ENCODE measurements around the gene TRAP1.

The TRAP1 gene

DNA sequence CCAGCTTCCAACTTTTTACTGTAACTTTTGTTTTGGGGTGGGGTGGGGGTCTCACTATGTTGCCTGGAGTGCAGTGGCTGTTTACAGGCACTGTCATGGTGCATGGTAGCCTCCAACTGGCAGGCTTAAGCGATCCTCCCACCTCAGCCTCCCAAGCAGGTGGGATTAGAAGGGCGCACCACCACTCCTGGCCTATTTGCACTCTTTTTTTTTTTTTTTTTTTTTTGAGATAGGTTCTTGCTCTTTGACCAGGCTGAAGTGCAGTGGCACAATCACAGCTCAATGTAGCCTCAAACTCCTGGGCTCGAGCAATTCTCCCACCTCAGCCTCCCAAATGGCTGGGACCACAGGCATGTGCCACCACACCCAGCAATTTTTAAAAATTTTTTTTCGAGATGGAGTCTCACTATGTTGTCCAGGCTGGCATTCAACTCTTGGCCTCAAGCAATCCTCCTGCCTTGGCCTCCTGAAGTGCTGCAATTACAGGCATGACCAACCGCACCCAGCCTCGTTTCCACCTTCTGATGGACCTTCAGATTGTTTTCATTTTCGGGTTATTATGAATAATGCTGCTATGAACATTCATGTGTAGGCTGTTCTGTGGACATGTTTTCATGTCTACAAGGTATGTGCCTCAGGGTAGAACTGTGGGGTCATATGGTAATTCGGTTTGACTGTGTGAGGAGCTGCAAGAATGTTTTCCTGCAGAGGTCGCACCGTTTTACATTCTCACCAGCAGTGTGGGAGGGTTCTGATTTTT is 10.9 kb downstream of the TRAP1 start:
- no peak for DNase-seq

DNA sequence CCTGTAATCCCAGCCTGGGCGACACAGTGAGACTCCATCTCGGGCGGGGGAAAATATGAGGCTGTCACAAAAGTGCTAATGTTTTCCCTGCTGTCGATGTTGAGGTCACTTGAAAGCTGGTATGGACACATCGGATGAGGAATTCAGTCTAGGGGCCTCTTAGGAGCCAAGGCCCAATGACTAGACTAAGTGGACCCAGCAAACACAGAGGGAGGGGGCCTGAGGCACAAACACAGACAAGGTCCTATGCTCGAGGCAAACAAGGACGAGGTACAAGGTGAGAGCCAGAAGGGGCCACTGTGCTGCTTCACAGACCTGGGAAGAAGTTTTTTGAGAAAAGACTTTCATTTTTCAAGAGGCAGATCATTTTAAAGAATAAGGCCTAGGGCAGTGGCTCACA is 15.2 kb downstream of the TRAP1 start:
- no peak for DNase-seq

DNA sequence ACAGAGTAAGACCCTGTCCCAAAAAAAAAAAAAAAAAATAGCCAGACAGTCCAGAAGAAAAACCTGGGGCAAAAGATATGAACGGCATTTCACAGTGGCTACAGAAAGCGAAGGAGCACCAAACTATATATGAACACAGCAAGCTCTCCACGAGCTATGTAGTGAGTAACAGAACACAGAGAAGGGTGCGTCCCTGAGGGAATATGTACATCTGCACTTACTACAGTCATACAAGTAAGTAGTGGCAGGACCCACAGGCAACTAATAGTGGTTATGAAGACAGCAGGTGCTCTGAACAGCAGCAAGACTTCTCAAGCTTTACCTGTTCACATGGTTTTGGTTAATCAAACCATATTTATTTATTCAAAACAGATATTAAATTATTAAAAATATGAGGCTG is 15.8 kb downstream of the TRAP1 start:
- no peak for DNase-seq

GRCh38 chr16:3698941-3699340 is 18.4 kb downstream of the TRAP1 start:
- no peak for DNase-seq

- DNase-seq, result no peak
Measured at GRCh38 chr16:3696425-3697218, 20.7 kb downstream of the TRAP1 start.

DNA sequence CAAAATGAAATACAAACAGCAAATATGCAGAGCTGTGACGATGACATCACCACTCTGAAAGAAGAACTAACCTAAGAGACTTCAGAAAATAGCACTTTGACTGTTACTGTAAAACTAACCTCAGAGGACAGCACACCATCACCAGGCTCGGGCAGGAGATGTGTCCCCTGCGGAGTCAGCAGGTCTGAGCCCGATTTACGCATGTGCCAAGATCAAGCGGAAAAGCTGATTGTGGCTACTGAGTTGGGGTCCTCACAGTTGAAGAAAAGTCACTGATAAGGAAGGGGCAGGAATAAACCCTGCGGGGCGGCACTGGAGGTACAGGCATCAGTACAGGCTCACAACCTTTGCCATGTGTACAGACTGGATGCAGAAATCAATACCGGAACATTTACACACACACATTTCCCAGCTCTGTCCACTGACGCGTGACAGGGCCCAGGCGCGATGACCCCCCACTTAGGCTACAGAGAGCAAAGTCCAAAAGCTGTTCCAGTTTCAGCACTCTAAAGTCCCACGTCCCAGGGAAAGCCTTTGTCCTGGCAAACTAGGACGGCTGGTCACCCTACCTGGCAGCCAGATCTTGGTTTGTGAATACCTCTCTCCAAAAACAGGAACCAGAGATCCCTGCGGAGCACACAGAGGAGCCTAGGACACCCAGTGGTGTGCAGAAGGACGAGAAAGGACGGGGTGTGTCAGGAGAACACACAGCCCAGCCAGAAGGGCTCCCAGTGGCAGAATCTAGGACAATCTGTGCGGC is 21.5 kb downstream of the TRAP1 start:
- no peak for DNase-seq

GRCh38 chr16:3694051-3694450 is 23.3 kb downstream of the TRAP1 start:
- DNase-seq, result no peak

GRCh38 chr16:3691761-3692160 is 25.6 kb downstream of the TRAP1 start:
- DNase-seq, result no peak

DNA sequence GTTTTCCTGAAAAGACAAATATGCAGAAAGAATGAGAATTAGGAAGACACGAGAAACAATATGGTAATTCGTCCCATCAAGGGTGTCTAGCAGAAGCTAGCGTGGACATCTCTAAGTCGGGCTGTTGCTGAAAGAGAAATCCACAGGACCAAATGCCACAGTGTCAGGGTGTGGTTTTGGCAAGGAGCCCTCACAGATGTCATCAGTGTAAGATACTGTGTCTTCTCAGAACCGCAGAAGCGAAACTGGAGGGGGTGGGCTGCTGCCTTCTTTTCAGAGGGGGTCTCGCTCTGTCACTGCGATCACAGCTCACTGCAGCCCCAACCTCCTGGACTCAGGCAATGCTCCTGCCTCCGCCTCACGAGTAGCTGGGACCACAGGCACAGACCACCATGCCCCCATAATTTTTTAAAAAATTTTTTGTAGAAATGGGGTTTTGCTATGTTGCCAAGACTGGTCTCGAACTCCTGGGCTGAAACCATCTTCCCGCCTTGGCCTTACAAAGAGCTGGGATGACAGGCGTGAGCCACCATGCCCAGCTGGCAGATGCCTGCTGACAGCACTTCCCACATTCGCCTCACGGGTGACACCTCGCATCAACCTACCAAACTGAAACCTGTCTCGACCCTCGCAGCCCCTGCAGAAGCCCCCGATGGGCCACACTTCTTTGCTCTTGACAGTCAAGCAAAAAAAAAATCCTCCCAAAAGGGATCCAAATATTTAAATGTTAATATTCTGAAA is 26.2 kb downstream of the TRAP1 start:
- DNase-seq, result no peak

- peak; percentile 81 for DNase-seq
Measured at GRCh38 chr16:3690470-3690928, 26.8 kb downstream of the TRAP1 start.

DNA sequence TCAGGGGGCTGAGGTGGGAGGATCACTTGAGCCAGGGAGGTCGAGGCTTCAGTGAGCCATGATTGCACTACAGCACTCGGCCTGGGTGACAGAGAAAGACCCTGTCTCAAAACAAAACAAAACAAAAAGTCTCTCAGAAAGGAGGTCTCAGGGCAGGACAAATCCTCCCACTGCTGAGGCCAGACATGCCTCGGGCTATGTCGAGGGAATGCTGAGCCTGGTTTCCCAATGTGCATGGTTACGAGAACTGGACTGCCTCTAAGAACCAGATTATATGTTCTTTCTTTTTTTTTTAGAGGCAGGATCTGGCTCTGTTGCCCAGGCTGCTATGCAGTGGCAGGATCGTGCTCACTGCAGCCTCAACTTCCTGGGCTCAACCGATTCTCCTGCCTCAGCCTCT is 27.6 kb downstream of the TRAP1 start:
- no peak for DNase-seq

DNA sequence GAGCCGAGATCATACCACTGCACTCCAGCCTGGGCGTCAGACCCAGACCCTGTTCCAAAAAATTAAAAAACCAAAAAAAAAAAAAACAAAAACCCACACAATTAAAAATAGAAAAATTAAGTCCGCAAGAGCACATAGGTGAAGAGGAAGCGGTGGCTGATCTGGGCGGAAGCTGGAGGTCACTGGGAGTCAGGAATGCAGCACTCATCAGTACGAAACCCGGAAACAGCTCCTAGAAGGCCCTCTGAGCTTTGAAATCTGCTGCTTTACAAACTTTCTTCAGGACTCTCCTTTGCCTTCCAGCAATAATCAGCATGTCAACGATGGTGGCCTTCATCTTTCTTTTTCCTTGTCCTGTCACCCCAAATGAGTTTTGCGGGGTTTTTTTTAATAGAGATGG is 29.5 kb downstream of the TRAP1 start:
- no peak for DNase-seq

- no peak for DNase-seq
Measured at GRCh38 chr16:3687021-3687420, 30.3 kb downstream of the TRAP1 start.

- DNase-seq, result no peak
Measured at GRCh38 chr16:3681206-3681605, 36.1 kb downstream of the TRAP1 start.

DNA sequence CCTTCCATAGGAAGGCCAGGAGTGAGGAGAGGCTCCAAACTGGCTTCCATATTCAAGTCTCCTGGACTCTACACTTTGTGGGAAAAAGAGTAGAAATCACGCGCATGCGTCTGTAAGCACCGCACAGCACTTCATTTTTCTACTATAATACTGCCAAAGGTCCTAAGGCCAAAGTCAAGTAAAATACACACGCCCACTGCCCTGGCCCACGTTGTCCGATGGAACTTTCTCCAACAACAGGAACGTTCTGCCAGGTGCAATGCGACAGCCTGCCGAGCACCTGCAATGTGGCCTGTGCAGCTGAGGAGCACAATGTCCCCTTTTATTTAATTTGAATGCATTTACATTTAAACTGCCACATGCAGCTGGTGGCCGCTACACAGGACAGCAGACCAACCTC is 39.3 kb downstream of the TRAP1 start:
- no peak for DNase-seq

DNA sequence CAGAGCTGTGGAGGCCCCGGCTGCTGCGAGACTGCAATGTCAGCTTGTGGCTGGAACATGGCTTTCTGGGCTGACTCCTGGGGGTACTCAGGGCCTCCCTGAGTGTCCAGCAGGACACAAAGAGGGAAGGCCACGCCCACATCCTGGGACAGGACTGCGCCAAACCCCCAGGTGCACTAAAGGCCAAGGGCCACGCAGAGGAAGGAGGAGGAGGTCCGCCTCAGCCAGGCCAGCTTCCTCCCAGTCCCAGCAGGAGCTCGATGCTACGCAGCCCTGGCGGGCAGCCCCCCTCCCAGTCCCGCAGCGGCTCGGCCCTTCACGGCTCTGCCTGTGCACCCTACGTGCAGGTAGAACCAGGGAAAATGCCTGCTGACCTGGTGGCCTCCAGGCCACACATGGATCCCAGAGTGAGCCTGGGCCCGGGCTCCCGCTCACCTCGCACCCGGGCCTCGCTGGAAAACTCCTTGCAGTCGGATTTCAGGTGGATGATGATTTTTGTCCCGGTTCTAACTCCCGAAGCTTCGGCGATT is 41.7 kb downstream of the TRAP1 start:
- DNase-seq, result no peak

DNA sequence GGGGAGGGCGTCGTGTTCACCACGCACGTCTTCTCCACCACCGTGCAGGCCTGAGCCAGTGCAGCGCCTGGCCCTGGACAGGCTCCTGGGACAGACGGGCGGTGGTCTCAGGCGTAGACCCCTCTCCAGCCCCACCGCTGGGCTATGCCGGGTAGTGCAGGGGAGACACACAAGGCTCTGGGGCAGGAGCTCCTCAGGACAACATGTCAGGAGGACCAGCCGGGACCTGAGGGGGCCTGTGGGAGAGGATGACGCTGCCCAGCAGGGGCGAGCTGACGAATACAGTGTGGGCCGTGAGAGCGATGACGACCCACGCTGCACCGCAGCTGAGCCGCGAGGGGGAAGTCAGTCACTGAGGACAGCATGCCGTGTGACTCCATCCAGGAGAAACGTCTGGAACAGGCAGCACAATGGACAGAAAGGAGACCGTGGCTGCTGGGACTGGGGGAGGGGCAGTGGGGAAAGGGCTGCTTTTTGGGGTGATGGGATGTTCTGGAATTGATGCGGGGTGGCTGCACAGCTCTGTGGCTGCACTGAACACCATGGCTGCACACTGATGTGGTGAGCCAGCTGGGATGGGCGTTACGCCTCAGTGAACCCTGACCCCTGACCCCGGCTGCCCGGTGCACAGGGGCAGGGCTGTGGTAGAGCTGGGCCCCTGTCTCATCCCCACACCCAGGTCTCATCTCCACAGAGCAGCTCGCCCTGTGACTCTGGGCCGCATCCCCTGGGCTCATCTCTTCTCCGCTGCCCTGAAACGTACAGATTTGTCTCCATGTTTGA is 42.6 kb downstream of the TRAP1 start:
- DNase-seq, result no peak

DNA sequence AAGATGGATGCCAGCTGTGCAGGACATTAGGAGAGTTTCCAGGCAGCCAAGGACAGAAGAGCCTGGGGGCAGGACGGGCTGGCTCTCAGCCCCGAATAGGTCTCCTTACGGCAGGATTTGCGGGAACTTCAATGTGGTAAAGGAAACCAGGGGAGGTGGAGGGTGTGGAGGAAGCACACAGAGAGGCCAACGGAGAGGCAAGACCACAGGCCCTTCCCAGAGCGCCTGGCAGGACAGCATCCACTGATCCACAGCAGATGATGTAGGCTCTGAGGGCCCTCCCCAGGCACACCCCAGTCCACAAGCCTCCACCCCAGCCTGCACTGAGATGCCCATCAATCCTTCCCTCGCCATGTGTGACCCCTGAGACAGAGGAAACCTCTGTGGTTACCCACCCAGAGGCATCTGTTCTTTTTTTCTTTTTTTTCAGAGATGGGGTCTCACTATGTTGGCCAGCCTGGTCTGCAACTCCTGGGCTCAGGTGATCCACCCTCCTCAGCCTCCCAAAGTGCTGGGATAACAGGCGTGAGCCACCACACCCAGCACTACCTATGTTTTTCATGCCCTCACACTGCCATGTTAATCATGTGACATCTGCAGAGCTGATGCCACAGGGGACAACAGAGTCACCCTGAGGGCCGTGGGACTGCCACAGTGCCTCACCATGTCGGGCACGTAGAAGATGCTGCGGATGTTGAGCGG is 43.5 kb downstream of the TRAP1 start:
- no peak for DNase-seq

DNA sequence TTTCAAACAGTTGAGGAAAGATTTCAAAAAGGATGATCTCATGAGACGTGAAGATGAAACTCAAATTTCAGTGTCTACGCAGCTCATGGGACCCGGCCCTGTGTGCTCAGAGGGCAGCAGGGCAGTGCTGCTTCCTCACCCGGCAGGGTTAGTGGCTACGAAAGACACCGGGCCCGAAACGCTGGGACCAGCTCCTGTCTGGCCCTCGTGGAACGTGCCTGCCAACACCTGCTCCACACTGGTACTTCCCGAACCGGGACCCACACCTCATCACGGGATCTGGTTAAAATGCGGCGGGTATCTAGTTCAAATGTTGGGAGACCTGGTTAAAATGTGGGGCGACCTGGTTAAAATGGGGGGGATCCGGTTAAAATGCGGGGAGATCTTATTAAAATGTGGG is 44.1 kb downstream of the TRAP1 start:
- DNase-seq, result no peak

DNA sequence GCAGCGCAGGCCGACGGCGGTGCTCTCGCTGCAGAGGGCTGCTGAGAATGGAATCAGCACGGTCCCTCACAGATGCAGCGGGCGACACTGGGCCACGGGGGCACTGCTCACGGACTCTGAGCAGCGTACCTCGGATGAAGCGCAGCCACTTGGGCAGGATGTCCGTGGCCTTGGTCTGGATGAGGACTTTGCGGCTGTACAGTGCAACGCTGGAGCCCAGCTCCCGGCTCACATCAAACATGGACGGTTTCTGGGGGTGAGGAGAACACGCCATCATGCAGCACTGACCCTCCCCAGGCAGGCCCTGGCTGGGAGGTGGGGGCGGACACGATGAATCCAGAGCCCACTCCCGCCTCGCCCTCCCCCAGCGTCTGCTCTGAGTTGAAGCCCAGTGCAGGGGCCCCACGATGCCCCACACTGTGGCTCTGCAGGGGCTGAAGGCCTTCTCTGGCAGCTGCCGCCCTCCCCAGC is 44.7 kb downstream of the TRAP1 start:
- no peak for DNase-seq

DNA sequence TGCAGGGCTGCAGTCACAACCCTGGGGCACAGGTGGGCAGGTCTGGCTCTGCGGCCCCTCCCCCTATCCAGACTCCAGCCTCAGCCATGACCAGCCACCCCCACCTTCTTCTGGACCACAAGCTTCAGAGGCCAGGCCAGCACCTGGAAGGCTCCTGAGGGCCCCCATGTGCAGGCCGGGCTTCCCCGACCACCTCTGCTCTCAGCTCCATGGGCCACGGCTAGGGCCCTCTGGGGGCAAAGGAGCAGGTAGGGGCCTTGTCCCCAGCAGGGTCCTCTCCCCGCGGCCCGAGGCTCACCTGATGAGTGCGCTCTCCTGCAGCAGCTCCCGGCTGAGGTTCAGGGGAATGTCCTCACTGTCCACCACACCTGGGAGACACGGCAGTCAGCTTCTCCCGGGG is 45.9 kb downstream of the TRAP1 start:
- no peak for DNase-seq

Measured in NCI-H82 (cell line).